ENCODE measurements around the gene MRPL18. TPM values are rescaled to one million over a fixed set of nuclear protein-coding genes. Genes with fewer than 3 reads are reported as not detected.
"Not testable (repeated sequence)": the region's sequence is repeated elsewhere in the genome, so short reads cannot be mapped to it uniquely, and the experiment has no call there.

MRPL18 gene
- total and polyA plus RNA-seq, 2 of the 4 experiments (the other 2 are of a cell fraction) = 53.4 to 56.8 TPM

DNA sequence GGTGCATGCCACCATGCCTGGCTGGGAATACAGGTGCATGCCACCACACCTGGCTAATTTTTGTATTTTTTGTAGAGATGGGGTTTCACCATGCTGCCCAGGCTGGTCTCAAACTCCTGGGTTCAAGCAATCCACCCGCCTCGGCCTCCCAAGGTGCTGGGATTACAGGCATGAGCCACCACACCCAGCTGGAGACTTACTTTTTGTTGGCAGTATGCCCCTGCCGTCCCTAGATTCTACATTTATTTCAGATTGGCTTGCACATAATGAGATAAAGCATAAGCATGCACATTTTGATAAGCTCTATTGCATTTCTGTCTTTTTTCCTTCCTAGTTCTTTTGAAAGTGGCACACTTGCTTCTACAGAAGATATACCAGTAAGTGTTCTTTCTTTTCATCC is 26.5 kb downstream of the MRPL18 start:
- H3K4me2 ChIP-seq (ENCODE audit: low read depth, low read length); H2BK20ac ChIP-seq (ENCODE audit: low read depth, low read length); intact Hi-C loops (cut with micrococcal nuclease); H3K9ac ChIP-seq (ENCODE audit: low read depth, low read length); H2AK5ac ChIP-seq (ENCODE audit: low read depth, low read length); H2AFZ ChIP-seq (replicated peaks; ENCODE audit: low read length, poor library complexity); BruUV-seq (replicated peaks); H3K4me3 ChIP-seq (ENCODE audit: insufficient read depth, low read depth, low read length); H3K4ac ChIP-seq (ENCODE audit: low read depth, low read length); H3K14ac ChIP-seq (replicated peaks; ENCODE audit: low read depth, low read length); H2BK5ac ChIP-seq (ENCODE audit: low read depth, low read length, poor library complexity, severe bottlenecking); H3K9me1 ChIP-seq (ENCODE audit: insufficient read depth, low read length); H3K27ac ChIP-seq (ENCODE audit: insufficient read depth, low read length); H2BK120ac ChIP-seq (ENCODE audit: low read depth, low read length); H2AK9ac ChIP-seq (replicated peaks; ENCODE audit: low read depth, low read length, poor library complexity); H4K20me1 ChIP-seq (ENCODE audit: insufficient read depth, low read length); CTCF ChIA-PET; DNase-seq; H3K23ac ChIP-seq (ENCODE audit: low read depth, low read length); H3K18ac ChIP-seq (ENCODE audit: low read depth, low read length); H4K8ac ChIP-seq (ENCODE audit: low read depth in 2 of 2, low read length in 2 of 2); H3K56ac ChIP-seq (ENCODE audit: extremely low read depth, insufficient read depth, low read length); H3K79me1 ChIP-seq (ENCODE audit: low read depth in 1 of 2, low read length in 2 of 2); POLR2A ChIA-PET (ENCODE audit: unreplicated experiment); H3K9me3 ChIP-seq (ENCODE audit: control insufficient read depth, insufficient read depth, low read length); H2BK15ac ChIP-seq (ENCODE audit: low read depth, low read length); ATAC-seq (ENCODE audit: low read depth); H3K4me1 ChIP-seq (ENCODE audit: control insufficient read depth, insufficient read depth, low read length); H4K5ac ChIP-seq (ENCODE audit: low read depth, low read length); dilution Hi-C loops (cut with HindIII; ENCODE audit: low sequenced_read_pairs, unreplicated experiment); H4K91ac ChIP-seq (ENCODE audit: insufficient read depth, low read depth, low read length); H3K36me3 ChIP-seq (ENCODE audit: control insufficient read depth, insufficient read depth, low read length): not testable (repeated sequence)
- in situ Hi-C loops (cut with MboI; ENCODE audit: low sequenced_read_pairs) = loop anchor here (25.0 kb wide), 1 partner anchor 629 kb away; no protein-coding TSS in a partner anchor
- WGBS, 2 experiments (ENCODE audit: extremely low coverage in 2 of 2, insufficient read length in 1 of 2) = no CpG with 5 or more reads among the region's 3 CpGs
- peaks cover 30% of the 10 kb centered on the region for H3K27me3 ChIP-seq (ENCODE audit: control insufficient read depth, insufficient read depth, low read length)
